ENCODE results near the gene DRC1. TPM values are rescaled to one million over a fixed set of nuclear protein-coding genes. Genes with fewer than 3 reads are reported as not detected.

Gene DRC1
- total and polyA plus RNA-seq, 2 of the 13 experiments (the other 11 are each of a cell fraction or from before 2014, with no cell fraction given), result 0.07 TPM; not detected in 1

DNA sequence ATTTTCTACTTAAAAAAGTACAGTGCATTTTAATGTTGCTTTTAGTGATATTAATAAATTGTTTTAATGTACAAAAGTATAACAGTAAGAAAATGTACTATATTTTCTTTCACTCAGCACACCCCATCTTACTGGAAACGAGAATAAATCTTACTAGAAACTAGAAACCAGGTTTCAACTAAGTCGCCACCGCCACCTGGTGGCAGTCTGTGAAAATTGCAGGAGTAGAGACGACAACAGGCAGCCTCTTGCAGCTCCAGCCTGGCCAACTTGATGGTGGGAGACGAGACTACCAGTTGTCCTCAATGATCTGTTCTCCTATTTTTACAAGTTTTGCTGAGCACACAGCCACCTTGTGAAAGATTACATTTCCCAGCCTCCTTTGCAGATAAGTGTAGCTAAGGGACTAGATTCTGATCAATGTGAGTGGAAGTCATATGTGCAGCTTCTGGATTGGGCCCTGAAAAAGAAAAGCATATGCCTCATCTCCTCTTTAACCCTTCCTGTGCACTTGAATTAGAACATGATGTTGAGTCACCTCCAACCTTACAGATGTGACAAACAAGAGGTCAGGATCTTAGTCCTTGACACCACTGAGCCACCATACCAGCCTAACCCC, 67.5 kb downstream of the DRC1 start (continued):
- TF ChIP-seq, protein P1, sequence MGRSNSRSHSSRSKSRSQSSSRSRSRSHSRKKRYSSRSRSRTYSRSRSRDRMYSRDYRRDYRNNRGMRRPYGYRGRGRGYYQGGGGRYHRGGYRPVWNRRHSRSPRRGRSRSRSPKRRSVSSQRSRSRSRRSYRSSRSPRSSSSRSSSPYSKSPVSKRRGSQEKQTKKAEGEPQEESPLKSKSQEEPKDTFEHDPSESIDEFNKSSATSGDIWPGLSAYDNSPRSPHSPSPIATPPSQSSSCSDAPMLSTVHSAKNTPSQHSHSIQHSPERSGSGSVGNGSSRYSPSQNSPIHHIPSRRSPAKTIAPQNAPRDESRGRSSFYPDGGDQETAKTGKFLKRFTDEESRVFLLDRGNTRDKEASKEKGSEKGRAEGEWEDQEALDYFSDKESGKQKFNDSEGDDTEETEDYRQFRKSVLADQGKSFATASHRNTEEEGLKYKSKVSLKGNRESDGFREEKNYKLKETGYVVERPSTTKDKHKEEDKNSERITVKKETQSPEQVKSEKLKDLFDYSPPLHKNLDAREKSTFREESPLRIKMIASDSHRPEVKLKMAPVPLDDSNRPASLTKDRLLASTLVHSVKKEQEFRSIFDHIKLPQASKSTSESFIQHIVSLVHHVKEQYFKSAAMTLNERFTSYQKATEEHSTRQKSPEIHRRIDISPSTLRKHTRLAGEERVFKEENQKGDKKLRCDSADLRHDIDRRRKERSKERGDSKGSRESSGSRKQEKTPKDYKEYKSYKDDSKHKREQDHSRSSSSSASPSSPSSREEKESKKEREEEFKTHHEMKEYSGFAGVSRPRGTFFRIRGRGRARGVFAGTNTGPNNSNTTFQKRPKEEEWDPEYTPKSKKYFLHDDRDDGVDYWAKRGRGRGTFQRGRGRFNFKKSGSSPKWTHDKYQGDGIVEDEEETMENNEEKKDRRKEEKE (IDR thresholded peaks at IDR 0.05), result no peak
- no peak for TF ChIP-seq SRSF9 (IDR thresholded peaks at IDR 0.05; ENCODE audit: borderline replicate concordance, insufficient read depth, low read depth, low read length, poor library complexity, severe bottlenecking)
- no peak for TF ChIP-seq PRPF4 (IDR thresholded peaks at IDR 0.05; ENCODE audit: low read depth, low read length, poor library complexity, severe bottlenecking)
- peak; percentile 46; the same call in 1 of the 2 replicates for TF ChIP-seq FOXK1 (CRISPR knock-in tag; IDR thresholded peaks at IDR 0.05; ENCODE audit: borderline replicate concordance, low read depth)
- TF ChIP-seq REXO4 (CRISPR knock-in tag; IDR thresholded peaks at IDR 0.05; ENCODE audit: borderline replicate concordance), result no peak
- TF ChIP-seq ZFAT (CRISPR knock-in tag; conservative IDR thresholded peaks at IDR 0.05), result no peak
- TF ChIP-seq, protein P2, sequence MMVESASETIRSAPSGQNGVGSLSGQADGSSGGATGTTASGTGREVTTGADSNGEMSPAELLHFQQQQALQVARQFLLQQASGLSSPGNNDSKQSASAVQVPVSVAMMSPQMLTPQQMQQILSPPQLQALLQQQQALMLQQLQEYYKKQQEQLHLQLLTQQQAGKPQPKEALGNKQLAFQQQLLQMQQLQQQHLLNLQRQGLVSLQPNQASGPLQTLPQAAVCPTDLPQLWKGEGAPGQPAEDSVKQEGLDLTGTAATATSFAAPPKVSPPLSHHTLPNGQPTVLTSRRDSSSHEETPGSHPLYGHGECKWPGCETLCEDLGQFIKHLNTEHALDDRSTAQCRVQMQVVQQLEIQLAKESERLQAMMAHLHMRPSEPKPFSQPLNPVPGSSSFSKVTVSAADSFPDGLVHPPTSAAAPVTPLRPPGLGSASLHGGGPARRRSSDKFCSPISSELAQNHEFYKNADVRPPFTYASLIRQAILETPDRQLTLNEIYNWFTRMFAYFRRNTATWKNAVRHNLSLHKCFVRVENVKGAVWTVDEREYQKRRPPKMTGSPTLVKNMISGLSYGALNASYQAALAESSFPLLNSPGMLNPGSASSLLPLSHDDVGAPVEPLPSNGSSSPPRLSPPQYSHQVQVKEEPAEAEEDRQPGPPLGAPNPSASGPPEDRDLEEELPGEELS (CRISPR knock-in tag; IDR thresholded peaks at IDR 0.05), result no peak
- no peak for TF ChIP-seq CENPT (CRISPR knock-in tag; IDR thresholded peaks at IDR 0.05; ENCODE audit: low read depth)
- no peak for TF ChIP-seq GLI4 (CRISPR knock-in tag; IDR thresholded peaks at IDR 0.05; ENCODE audit: borderline replicate concordance)
- TF ChIP-seq, protein P3, sequence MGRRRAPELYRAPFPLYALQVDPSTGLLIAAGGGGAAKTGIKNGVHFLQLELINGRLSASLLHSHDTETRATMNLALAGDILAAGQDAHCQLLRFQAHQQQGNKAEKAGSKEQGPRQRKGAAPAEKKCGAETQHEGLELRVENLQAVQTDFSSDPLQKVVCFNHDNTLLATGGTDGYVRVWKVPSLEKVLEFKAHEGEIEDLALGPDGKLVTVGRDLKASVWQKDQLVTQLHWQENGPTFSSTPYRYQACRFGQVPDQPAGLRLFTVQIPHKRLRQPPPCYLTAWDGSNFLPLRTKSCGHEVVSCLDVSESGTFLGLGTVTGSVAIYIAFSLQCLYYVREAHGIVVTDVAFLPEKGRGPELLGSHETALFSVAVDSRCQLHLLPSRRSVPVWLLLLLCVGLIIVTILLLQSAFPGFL (CRISPR knock-in tag; IDR thresholded peaks at IDR 0.05), result no peak
- TF ChIP-seq, protein P4, sequence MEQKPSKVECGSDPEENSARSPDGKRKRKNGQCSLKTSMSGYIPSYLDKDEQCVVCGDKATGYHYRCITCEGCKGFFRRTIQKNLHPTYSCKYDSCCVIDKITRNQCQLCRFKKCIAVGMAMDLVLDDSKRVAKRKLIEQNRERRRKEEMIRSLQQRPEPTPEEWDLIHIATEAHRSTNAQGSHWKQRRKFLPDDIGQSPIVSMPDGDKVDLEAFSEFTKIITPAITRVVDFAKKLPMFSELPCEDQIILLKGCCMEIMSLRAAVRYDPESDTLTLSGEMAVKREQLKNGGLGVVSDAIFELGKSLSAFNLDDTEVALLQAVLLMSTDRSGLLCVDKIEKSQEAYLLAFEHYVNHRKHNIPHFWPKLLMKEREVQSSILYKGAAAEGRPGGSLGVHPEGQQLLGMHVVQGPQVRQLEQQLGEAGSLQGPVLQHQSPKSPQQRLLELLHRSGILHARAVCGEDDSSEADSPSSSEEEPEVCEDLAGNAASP (CRISPR knock-in tag; IDR thresholded peaks at IDR 0.05; ENCODE audit: borderline replicate concordance), result no peak
- TF ChIP-seq, protein P5, sequence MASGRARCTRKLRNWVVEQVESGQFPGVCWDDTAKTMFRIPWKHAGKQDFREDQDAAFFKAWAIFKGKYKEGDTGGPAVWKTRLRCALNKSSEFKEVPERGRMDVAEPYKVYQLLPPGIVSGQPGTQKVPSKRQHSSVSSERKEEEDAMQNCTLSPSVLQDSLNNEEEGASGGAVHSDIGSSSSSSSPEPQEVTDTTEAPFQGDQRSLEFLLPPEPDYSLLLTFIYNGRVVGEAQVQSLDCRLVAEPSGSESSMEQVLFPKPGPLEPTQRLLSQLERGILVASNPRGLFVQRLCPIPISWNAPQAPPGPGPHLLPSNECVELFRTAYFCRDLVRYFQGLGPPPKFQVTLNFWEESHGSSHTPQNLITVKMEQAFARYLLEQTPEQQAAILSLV (CRISPR knock-in tag; IDR thresholded peaks at IDR 0.05; ENCODE audit: borderline replicate concordance), result no peak
- peak; percentile 93 for TF ChIP-seq STAG1 (CRISPR knock-in tag; IDR thresholded peaks at IDR 0.05)
- TF ChIP-seq, protein P6, sequence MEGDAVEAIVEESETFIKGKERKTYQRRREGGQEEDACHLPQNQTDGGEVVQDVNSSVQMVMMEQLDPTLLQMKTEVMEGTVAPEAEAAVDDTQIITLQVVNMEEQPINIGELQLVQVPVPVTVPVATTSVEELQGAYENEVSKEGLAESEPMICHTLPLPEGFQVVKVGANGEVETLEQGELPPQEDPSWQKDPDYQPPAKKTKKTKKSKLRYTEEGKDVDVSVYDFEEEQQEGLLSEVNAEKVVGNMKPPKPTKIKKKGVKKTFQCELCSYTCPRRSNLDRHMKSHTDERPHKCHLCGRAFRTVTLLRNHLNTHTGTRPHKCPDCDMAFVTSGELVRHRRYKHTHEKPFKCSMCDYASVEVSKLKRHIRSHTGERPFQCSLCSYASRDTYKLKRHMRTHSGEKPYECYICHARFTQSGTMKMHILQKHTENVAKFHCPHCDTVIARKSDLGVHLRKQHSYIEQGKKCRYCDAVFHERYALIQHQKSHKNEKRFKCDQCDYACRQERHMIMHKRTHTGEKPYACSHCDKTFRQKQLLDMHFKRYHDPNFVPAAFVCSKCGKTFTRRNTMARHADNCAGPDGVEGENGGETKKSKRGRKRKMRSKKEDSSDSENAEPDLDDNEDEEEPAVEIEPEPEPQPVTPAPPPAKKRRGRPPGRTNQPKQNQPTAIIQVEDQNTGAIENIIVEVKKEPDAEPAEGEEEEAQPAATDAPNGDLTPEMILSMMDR (CRISPR knock-in tag; IDR thresholded peaks at IDR 0.05), result peak; percentile 90
- 0 out of 2 replicates have a peak, but pooled peaks have one; percentile 19 for TF ChIP-seq GATAD2A (CRISPR knock-in tag; IDR thresholded peaks at IDR 0.05)
- TF ChIP-seq POLR2AphosphoS2 (IDR thresholded peaks at IDR 0.05; ENCODE audit: low read depth, low read length), result no peak
- no peak for TF ChIP-seq SIN3A (IDR thresholded peaks at IDR 0.05; ENCODE audit: borderline replicate concordance, low read depth, low read length)
- TF ChIP-seq GATA4 (IDR thresholded peaks at IDR 0.05; ENCODE audit: borderline replicate concordance, low read depth), result no peak
